Stimulated activated CD8-positive, alpha-beta memory T cell treated with anti-CD3 and anti-CD28 coated beads, Interleukin-15, amount 100 ng/mL, for 1 hour (primary cell): ENCODE data around the gene GOLIM4.
"Not testable (repeated sequence)": the region's sequence is repeated elsewhere in the genome, so short reads cannot be mapped to it uniquely, and the experiment has no call there.

Source experiments
- DNase-seq: peaks from one replicate; pipeline ENCODE4 v3.0.0-alpha.2; 2020; ENCODE audit warnings: low read depth

GOLIM4 gene

DNA sequence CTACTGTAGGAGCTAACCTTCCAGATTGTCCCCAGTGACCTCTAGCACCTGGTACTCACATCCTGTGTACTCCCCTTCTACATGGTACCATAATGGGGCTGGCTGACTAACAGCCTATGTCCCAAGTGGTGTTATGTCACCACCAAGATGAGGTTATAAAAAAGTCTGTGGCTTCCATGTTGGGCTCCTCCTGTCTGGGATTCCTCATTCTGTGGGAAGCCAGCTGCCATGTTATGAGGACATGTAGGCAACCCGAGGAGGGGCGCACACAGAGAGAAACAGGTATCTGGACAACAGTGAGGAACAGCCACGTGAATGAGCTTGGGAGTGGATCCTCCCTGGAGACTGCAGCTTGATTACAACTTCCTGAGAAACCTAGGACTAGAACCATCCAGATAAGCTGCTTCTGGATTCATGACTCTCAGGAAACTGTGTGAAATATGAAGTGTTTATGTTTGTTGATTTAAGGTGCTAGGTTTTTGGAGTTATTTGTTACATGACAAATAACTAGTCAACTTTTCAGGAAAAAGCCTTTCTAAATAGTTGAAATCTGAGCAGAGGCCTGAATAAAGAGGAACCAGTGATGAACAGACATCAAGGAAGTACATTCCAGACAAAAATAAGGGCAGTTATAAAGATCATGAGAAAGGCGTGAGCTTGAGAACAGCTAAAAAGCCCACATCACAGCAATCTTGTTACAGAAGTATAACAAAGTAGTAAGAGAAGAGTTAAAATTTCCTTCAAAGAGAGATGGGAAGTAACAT, 21.7 kb downstream of the GOLIM4 start:
- no peak for DNase-seq

DNA sequence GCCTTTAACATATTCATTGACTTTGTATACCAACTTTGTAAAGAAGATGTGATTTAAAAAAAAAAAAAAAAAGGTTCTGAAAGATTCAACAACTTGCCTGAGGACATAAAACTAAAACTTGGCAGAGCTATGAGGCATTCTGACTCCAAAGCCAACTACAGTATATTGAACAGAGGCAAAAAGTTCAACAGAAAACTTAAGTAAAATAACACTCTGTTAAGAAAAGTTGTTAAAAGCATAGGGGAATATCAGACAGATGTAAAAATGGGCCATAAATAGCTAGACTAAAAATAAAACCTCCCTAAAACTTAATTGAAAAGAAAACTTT, 23.4 kb downstream of the GOLIM4 start:
- DNase-seq = no peak

DNA sequence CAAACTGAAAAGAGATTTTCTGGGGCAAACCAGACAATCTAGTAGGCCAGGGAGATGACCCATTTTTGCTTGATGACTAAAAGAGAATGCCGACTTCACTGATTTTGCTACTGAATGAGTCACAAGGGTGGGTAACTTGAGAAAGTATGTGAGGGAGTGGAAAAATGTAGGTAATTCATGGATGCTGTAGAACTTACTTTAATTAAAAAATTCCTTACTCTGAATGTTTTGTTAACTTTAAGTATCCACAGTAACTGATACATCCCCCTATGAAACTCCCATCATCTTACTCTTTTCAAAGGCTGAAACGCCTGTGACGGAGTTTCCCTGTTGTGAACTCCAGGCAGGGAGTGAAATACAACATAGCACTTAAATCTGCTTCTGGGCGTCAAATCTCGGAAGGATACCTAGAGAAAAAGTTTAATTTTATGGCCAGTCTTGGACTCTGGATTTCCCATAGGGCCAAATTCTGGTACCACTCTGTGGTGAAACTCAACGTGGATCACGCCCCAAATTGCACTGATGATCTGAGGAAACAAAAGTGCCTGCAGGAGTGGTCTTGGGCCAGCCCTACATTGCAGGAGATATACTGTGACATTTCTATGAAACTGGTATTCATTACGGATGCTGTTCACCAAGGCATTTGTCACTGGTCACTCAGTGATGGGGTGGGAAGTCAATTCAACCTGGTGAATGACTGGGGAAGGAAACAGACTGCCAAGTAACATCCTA, 24.0 kb downstream of the GOLIM4 start:
- no peak for DNase-seq

DNA sequence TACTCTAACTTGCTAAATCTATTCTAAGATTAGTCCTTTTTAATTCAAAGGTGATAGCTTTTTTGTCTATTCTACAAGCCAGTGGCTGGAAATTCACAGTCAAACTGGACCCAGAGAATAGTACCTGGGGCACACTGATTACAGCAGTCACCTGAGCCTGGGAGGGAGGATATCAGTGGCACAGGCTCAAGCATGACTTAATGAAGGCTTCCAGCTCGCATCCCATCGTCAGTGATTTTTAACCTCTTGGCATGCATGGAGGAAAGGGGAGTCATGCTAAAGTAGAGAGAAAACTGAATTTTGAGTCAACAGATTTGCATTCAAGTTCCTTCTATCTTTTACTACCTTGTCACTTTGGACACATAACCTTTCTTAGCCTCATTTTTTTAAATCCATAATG, 24.8 kb downstream of the GOLIM4 start:
- no peak for DNase-seq

DNA sequence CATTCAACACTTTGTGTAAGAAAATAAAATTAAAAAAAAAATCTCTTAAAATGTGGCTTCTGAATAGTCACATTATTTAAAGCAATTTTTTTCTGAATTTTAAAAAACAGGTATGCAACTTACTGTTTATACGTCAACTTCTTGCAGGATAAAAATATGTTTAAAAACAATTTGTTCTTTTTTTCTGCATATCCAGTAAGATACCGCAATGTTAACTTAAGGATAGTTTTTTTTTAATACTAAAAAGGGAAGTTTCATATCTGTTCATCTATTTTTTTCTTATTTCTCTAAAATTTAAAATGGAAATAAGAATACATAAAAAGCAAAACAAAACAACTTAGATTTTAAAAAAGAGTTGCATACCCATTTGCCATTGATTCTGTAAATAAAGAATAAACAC, 27.4 kb downstream of the GOLIM4 start:
- DNase-seq = no peak

DNA sequence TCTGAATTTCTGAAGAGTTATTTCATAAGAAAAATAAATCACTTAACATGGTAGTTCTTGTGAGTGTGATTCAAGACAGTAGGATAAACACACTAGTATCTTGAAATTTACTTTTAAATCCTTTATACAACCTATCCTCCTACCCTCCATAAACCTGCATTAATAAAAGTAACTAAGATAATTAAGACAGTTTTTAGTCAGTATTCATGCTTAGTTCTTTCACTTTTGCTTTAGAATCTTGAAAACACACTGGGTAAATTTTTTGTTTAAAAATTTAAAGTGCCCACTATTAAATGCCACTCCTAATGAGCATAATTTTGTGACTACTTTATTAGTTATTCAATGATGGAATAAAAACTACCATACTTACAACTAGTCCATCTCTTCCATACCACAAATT, 28.8 kb downstream of the GOLIM4 start:
- no peak for DNase-seq

DNA sequence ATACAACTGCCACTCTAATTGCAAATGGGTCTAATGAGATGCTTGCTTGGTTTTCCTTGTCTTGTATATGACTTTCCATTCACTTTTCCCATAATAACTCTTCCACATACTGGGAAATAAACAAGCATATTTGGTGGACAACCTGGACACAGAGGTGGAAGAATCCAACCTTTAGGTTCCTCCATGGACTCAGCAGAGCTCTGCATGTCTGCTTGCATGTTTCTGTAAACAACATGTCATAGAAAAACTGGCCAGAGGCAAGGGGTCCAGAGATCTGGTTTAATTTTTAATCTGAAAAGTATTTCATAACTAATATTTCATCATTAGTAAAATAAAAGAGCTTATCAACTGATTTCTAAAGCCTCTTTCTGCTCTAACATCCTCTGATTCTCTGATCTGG, 30.2 kb downstream of the GOLIM4 start:
- no peak for DNase-seq

DNA sequence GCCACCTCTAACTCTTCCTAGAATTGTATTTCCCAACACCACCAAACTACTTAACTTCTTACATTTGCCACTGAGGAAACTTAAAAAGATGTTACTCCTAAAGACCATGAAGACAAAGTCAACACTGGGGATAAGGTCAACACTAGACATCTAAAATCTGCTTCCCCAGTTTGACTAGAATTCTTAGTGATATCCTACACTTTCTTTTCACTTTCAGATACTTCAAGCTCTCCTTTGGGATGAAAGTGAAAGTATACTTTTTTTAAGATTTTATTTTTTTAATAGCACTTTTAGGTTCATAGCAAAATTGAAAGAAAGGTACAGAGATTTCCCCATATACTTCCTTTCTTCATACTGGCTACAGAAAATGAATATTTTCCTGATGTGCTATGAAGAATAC, 32.6 kb downstream of the GOLIM4 start:
- no peak for DNase-seq

DNA sequence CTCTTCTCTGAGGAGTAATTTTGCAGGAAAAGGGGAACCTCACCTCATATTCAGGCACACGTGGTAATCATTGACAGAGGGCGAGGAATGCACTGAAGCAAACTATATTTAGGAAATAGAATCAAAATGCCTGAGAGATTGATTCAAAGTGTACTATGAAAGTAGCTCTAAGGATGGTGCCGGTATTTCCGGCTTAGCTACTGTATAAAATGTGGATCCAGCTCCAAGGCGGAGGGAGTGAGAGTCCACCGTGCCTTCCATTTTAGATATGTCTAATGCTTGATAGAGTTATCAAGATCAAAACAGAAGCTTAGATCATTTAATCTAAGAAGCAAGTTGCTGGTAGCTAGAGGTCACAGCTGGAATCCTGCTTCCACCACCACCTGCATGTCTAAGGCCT, 33.0 kb downstream of the GOLIM4 start:
- DNase-seq = no peak

DNA sequence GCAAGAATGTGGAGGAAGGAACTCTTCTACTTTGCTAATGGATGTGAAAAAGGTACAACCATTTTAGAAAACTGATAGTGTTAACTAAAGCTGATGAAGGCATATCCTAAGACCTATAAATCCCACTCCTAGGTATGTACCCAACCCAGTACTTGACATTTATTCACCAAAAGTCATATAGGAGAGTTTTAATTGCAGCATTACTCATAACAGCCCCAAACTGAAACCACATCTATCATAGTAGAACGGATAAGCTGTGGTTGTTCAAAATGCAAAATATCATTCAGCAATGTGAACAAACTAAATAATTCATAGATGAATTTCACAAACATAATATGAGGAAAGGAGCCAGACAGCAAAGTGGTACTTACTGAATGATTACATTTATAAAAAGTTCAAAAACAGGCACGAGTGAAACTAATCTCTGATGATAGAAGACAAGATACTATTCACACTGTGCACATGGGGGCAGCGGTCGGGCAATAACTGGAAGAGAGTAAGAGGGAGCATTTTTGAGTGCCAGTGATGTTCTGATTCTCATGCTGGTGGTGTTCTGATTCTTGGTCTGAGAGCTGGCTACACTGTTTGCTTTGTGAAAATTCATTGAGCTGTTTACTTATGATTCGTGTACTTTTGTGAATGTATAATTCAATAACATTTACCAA, 34.3 kb downstream of the GOLIM4 start:
- no peak for DNase-seq

DNA sequence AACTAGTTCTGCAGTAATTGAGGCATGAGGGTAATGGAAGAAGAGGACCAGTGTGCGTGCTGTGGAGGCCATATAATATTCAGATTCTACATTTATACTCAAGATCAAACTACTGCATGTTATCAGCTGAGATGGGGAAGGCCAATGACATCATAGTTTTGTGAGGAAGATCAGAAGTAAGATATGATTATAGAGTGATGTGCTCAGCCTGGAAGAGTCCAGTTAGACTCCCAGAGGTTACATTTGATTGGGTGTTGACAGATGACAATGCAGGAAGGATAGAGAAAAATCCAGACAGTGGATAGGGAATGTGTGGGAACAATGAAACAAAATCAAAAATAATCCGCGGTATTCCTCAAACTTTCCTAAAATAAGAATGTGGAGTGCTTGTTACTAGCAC, 35.4 kb downstream of the GOLIM4 start:
- DNase-seq = no peak

DNA sequence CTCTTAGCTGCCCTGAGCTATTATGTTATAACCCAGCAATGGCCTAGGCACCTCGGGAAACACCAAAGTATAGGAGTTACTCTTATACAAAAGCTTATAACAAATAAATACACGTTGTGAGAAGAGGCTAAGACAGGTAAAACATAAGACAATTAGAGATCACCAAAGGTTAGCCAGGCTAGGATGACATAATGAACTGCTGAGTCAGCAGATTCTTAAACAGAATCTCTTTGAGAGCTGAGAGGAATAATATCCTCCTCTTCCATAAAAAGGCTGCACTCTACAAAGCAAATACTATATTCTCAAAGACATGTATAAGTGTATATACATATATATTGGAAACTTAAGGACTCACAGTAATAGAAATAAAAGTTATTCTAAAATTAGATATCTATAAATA, 37.2 kb downstream of the GOLIM4 start:
- DNase-seq = no peak

DNA sequence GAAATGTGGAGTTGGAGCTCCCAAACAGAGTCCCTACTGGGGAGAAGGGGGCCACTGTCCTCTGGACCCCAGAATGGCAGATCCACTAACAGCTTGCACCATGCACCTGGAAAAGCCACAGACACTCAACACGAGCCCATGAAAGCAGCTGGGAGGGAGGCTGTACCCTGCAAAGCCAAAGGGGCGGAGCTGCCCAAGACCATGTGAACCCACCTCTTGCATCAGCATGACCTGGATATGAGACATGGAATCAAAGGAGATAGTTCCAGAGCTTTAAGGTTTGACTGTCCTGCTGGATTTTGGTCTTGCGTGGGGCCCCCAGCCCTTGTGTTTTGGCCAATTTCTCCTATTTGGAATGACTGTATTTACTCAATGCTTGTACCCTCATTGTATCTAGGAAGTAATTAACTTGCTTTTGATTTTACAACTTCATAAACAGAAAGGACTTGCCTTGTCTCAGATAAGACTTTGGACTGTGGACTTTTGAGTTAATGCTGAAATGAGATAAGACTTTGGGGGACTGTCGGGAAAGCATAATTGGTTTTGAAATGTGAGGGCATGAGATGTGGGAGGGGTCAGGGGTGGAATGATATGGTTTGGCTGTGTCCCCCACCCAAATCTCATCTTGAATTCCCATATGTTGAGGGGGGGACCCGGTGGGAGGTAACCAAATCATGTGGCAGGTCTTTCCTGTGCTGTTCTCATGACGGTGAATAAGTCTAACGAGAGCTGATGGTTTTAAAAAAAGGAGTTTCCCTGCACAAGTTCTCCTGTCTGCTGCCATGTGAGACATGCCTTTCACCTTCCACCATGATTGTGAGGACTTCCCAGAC, 39.1 kb downstream of the GOLIM4 start:
- DNase-seq = not testable (repeated sequence)

DNA sequence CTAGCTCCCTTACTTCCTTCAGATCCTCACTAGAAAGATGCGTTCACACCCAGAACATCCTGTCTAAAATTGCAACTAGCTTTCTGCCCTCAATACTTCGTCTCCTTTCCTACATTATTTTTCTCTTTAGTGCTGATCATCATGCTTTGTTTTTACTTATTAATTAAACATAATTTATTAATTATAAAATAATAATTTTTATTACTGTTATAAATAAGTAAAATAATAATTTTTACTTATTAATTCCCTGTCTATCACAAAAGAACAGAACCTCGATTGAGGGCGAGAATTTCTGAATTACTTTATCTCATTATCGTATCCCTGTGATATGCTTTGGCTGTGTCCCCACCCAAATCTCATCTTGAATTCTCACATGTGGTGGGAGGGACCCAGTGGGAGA, 41.3 kb downstream of the GOLIM4 start:
- no peak for DNase-seq

DNA sequence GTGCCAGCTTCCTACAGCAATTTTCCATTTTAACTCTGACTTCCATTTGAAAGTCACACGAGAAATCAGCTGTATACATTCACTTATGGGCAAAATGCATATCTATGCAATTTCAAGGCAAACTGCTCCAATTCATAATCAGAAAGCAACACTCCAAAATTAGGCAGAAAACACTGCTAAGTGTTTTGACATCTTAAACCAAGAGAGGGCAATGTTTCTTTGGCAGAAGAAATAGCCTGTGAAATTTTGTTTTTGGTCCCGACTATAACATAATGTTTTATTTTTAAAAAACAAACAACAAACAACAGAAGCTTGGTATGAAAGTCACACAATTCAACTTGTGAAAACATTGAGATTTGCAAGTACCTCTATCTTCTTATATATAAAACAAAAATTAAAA, 42.6 kb downstream of the GOLIM4 start:
- no peak for DNase-seq

DNA sequence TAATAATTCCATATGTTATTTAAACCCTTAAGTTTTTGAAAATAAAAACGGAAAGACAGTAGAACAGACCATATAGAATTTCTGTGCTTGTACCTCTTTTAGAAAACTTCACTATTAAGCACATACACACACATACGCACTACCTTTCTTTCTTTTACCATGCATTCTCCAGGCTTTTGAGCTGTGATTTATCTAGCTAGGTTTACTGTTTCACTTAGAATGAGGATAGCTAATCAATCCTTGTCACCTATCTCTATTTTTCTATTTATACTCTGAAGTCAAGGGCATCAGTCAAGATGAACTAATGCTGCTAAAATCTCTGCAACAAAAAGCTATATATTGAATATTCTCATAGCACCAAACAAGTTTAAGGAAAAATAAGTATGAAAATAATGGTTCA, 43.2 kb downstream of the GOLIM4 start:
- no peak for DNase-seq

DNA sequence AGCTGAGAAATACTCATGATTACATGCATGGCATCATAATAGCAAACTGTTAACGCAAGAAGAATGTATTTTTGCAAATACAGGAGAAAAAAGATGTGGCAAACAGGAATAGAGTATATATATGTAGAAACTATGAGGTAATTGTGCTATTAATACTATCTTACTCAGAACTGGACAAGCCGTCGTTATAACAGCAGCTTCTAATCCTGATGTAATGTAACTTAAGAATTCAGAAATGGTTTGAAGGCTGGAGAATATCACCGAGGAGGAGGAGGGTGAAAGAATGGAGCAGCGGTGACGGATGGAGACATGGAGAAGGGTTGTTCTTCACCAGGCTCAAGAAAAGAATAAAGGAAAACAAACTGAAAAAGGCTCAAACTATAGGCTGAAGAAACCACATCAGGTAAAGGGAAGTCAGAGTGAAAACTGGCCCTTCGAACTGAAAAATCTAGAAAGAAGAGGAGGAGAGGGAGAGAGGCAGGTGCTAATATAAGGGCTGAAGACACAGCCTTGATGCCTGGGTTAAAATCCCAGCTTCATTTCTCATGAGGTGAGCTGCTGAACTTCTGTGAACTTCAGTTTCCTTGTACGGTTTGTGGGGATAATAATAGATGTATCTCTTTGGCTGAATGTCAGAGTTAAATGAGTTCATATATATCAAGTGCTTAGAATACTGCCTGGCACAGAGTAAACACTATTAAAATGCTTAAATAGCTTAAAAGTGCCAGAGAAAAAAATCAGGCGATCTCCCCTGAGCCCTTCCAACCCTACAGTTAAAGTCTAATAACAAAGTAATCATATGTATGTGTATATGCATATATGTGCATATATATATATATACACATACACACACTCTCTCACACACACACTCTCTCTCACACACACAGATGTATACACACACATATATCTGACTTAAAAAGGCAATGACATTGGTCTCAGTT, 43.9 kb downstream of the GOLIM4 start:
- no peak for DNase-seq

DNA sequence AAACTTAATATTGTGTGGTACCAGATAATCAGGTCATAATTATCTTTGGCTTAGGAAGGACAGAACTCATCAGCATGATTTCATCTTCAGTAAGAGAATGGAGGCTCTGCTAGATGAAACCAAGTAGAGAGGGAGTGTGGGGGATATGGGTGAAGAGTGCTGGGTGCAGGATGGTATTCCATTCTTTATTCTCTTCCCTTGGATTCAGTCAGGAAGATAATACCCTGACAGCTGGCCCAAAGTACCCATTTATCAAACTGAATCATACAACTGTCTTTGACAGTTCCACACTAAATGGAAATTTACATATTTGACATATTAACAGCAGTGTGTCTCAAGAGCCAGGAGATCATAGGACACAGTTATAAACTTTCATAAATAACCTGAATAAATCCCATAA, 44.7 kb downstream of the GOLIM4 start:
- no peak for DNase-seq

DNA sequence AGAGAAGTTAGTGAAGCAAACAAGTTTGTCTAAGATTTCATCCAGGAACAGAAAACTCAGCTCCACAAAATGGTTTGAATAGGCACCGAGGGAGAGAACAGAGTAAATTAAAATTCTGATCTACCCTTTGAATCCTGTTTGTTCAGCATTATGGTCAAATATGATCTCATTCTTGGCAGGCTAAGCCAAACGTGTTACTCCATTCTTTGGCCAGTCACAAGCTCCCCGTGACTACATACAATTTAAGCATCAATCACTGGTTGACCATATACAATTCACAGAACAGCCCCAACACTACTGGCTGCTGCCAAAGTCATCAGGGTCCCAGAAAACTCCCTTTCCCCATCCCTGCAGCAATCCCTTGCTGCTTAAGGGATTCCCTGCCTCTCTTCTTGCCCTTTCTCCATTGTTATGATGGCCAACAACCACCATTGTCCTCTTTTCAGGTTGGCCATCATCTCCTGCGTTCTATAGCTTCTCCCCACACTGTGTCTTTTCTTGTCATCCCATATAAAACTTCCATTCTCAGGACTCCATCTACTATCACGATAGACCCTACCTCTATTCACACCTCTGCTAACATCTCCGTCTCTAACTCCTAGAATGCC, 46.3 kb downstream of the GOLIM4 start:
- no peak for DNase-seq

DNA sequence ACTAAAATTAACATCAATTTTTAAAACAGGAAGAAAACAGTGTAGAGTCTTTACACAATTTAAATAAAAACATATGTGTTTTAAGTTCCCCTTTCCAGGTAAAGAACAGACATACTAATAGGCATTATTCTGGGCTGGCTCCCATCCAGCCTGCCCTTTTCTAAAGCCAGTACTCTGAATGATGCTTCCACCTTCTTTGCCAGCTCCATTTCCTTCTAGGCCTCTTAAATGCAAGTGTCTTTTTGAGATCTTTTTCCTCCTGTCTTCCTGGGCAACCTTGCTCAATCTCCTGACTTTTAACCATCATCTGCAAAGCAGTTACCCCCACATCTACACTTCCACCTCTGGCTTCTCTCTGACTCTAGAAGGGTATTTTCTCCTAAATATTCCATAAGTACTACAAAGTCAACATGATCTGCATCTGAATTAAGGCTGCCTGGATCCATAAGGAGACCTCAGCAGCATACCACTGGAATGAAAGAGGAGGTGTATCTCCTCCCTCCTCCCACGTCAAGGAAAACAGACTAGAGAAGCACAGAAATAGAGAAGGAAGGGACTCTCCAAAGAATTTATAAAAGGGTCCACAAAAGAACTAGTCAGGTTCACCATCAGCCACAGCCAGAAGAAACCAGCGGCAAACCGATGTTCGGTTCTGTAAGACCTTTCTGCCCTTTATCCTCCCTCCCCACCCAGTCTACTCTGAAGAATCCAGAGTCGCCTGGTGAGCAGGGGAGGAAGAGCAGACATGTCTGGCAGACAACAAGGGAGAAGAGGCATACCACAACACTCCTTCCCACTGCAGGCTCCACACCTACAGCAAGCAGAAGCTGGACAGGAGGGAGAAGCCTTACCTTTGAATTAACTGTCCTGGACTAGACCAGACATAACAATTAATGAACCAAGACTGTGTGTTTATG, 47.1 kb downstream of the GOLIM4 start:
- DNase-seq = no peak
